ENCODE measurements around the gene GNAT1.

- TF ChIP-seq POLR2A (IDR thresholded peaks at IDR 0.05), result no peak
- TF ChIP-seq, protein P1, sequence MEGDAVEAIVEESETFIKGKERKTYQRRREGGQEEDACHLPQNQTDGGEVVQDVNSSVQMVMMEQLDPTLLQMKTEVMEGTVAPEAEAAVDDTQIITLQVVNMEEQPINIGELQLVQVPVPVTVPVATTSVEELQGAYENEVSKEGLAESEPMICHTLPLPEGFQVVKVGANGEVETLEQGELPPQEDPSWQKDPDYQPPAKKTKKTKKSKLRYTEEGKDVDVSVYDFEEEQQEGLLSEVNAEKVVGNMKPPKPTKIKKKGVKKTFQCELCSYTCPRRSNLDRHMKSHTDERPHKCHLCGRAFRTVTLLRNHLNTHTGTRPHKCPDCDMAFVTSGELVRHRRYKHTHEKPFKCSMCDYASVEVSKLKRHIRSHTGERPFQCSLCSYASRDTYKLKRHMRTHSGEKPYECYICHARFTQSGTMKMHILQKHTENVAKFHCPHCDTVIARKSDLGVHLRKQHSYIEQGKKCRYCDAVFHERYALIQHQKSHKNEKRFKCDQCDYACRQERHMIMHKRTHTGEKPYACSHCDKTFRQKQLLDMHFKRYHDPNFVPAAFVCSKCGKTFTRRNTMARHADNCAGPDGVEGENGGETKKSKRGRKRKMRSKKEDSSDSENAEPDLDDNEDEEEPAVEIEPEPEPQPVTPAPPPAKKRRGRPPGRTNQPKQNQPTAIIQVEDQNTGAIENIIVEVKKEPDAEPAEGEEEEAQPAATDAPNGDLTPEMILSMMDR (IDR thresholded peaks at IDR 0.05), result no peak
Observed at GRCh38 chr3:50160561-50160983, 30.8 kb upstream of the GNAT1 start.
